Measurements from ENCODE around the gene PLA2R1. TPM values are rescaled to one million over a fixed set of nuclear protein-coding genes. Genes with fewer than 3 reads are reported as not detected.
A peak's percentile ranks its signal among the peaks of the same experiment; 100 is the strongest.

PLA2R1 gene
- total RNA-seq, 4 donors from 2014 or later: 86.0 to 246 (median 152) TPM

DNA sequence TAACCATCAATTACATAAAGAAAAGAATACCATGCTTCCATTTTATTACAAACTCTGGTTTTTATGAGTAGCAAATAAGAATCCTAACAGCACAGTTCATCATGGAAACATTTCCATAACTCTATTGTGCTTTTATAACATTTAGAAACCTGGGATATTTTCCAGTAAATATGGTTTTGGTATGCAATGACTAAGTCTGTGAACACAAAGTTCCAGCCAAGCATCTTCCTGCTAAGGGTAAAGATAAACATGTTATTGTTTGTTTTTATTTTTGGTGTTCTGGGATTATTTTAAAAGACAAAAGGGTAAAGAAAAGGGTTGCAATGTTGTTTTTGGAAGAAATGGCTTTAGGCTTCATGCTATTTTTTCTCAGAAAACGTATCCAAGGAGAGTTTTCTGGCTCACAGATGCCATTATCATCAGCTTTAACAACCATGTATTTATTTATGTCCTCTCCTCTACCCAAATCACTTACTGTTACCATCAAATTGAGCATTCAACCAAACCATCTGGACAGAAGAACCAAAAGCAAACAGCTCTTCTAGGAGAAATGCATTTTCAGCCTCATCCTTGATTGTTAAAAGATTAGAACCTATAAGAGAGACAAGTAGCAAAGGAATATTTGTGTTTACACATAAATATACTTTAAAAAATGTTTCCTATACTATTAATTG lies 116.0 kb downstream of the PLA2R1 start:
- H3K27me3 ChIP-seq: no peaks in the 10 kb centered on the region
- peaks cover 0 to 5% of the 10 kb centered on the region in 2 donors for H3K4me1 ChIP-seq
- peak overlapping the region; percentile 2 to 49 (median 38) for H3K27ac ChIP-seq
- H3K36me3 ChIP-seq: peaks cover 7 to 15% of the 10 kb centered on the region in 2 donors
- intact Hi-C loops (cut with DNase I): no loop called here
- WGBS, 2 donors: 64 to 77% methylated on average over 1 of the region's 1 CpG
- DNase-seq: no peak
- TF ChIP-seq POLR2A (IDR thresholded peaks at IDR 0.05): no peak
- TF ChIP-seq, protein P1, sequence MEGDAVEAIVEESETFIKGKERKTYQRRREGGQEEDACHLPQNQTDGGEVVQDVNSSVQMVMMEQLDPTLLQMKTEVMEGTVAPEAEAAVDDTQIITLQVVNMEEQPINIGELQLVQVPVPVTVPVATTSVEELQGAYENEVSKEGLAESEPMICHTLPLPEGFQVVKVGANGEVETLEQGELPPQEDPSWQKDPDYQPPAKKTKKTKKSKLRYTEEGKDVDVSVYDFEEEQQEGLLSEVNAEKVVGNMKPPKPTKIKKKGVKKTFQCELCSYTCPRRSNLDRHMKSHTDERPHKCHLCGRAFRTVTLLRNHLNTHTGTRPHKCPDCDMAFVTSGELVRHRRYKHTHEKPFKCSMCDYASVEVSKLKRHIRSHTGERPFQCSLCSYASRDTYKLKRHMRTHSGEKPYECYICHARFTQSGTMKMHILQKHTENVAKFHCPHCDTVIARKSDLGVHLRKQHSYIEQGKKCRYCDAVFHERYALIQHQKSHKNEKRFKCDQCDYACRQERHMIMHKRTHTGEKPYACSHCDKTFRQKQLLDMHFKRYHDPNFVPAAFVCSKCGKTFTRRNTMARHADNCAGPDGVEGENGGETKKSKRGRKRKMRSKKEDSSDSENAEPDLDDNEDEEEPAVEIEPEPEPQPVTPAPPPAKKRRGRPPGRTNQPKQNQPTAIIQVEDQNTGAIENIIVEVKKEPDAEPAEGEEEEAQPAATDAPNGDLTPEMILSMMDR (IDR thresholded peaks at IDR 0.05): no peak
- no peak overlapping the region for H3K4me3 ChIP-seq (replicated peaks in 1 of 3)
- no peaks in the 10 kb centered on the region for H3K9me3 ChIP-seq

DNA sequence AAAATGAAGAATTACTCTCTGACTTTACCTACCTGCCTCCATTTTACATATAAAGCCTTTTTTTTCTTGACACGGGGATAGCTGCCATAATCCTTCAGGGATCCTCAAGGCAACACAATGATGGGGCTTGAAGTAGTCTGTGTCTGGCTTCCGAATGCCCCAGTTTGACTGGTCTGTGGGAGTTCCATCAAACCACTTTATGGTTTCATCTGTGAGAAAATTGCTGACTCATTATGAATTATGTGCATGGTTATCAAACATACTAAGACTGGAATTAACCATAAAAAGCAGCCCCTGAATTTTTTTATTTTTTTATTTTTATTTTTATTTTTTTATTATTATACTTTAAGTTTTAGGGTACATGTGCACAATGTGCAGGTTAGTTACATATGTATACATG lies 117.5 kb downstream of the PLA2R1 start:
- Histone ChIP-seq H3K36me3 (peaks cover 0 to 10% of the 10 kb centered on the region in 2 donors), H3K9me3 (no peaks in the 10 kb centered on the region), H3K4me1 (peaks cover 0 to 5% of the 10 kb centered on the region in 2 donors), H3K4me3 (replicated peaks in 1 of 3) (no peak overlapping the region), H3K27me3 (no peaks in the 10 kb centered on the region), H3K27ac (no peak overlapping the region)
- intact Hi-C loops (cut with DNase I): no loop called here
- no peak for DNase-seq
- WGBS, 2 donors: 94 to 96% methylated on average over 2 of the region's 2 CpGs
- TF ChIP-seq, protein P1 (IDR thresholded peaks at IDR 0.05): no peak
- no peak for TF ChIP-seq POLR2A (IDR thresholded peaks at IDR 0.05)

DNA sequence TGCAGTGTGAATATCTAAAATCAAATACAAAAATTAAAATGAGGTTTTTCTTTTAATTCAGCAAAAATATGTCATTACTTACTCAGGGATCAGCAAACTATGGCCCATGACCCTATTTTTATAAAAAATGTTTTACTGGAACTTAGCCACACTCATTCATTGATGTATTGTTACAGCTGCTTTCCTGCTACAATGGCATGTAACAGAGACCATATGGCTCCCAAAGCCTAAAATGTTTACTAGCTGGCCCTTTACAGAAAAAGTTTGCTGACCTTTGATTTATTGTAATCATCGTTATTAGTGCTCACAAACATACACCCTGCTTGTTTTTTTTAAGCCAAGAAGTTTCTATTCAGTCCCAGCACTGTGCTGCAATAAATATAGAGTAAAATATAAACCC lies 120.3 kb downstream of the PLA2R1 start:
- DNase-seq: no peak
- Histone ChIP-seq H3K27me3 (no peaks in the 10 kb centered on the region), H3K4me3 (replicated peaks in 1 of 3) (no peak overlapping the region), H3K4me1 (peaks cover 0 to 5% of the 10 kb centered on the region in 2 donors), H3K9me3 (no peaks in the 10 kb centered on the region), H3K27ac (no peak overlapping the region), H3K36me3 (no peaks in the 10 kb centered on the region)
- intact Hi-C loops (cut with DNase I): no loop called here
- no peak for TF ChIP-seq POLR2A (IDR thresholded peaks at IDR 0.05)
- TF ChIP-seq, protein P1 (IDR thresholded peaks at IDR 0.05): no peak
- 68 to 70% methylated on average over 1 of the region's 1 CpG for WGBS, 2 donors

DNA sequence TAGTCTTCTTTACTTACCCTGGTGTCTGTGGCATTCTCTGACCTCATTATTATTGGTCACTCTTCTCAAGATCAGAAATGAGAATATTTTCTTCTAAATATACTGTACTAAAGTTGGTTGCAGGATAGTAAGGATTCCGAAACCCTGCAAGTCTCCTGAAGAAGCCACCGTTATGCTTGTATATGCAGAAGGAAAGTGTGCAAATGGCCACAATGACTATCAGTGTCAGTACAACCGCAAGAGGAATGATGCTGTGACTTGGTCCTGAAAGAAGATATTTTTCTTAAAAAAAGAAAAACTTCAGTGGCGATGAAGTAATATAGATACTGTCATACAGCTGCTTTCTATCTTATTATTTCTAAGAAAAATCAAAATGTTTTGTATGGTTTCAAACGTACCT lies 120.7 kb downstream of the PLA2R1 start:
- DNase-seq: no peak
- TF ChIP-seq, protein P1 (IDR thresholded peaks at IDR 0.05): no peak
- TF ChIP-seq POLR2A (IDR thresholded peaks at IDR 0.05): no peak
- H3K27me3 ChIP-seq: no peaks in the 10 kb centered on the region
- no peaks in the 10 kb centered on the region for H3K9me3 ChIP-seq
- H3K4me1 ChIP-seq: peaks cover 0 to 2% of the 10 kb centered on the region in 2 donors
- H3K4me3 ChIP-seq (replicated peaks in 1 of 3): no peak overlapping the region
- no peaks in the 10 kb centered on the region for H3K36me3 ChIP-seq
- no peak overlapping the region for H3K27ac ChIP-seq
- WGBS, 2 donors: 89 to 90% methylated on average over 5 of the region's 5 CpGs
- intact Hi-C loops (cut with DNase I): no loop called here

DNA sequence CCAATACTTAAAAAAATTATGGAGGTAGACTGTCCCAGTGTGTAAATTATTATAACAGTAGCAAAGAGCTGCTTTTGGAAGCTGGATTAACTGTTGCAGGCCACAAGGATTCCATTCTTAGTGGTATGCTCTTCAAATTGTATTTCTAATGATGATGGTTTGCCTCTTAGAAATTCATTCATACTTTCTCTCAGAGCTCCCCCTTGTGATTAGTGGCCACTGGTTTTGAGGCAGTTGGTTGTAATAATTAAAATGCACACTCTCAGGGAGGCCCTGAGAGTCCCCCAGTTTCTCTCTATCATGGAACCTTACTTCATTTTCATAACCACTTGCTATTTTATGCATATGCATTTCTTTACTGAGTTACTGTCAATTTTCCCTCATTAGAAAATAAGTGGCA lies 122.5 kb downstream of the PLA2R1 start:
- DNase-seq: no peak
- intact Hi-C loops (cut with DNase I): no loop called here
- Histone ChIP-seq H3K9me3 (no peaks in the 10 kb centered on the region), H3K4me3 (replicated peaks in 1 of 3) (no peak overlapping the region), H3K27ac (no peak overlapping the region), H3K4me1 (no peaks in the 10 kb centered on the region), H3K27me3 (no peaks in the 10 kb centered on the region), H3K36me3 (no peaks in the 10 kb centered on the region)
- TF ChIP-seq, protein P1 (IDR thresholded peaks at IDR 0.05): peak in 3 of 6 experiments; percentile 16 to 24 (median 19)
- no peak for TF ChIP-seq POLR2A (IDR thresholded peaks at IDR 0.05)

Data from thyroid gland (tissue), 4 donors.